Loucy (cell line): ENCODE results near the gene TEKT1.

Experiments used
- H2AFZ ChIP-seq: fragments of 200-600 bp; sonication (generic); 2 replicates; pipeline ENCODE4 v1.6.0; 2016; ENCODE audit warnings: antibody characterized with exemption, mild to moderate bottlenecking, low read length, moderate library complexity
- H3F3A ChIP-seq: fragments of 200-600 bp; 2 replicates; pipeline ENCODE4 v1.6.0; 2016; ENCODE audit warnings: antibody characterized with exemption, low read depth, mild to moderate bottlenecking
- H3K27me3 ChIP-seq: fragments of 200-600 bp; sonication (generic); 2 replicates; pipeline ENCODE4 v1.6.1; 2014; ENCODE audit warnings: low read length, mild to moderate bottlenecking; ENCODE audit not compliant: insufficient read depth, poor library complexity, severe bottlenecking
- H3K36me3 ChIP-seq: fragments of 200-600 bp; sonication (generic); 2 replicates; pipeline ENCODE4 v1.6.1; 2016; ENCODE audit warnings: low read length; ENCODE audit not compliant: insufficient read depth
- H3K4me1 ChIP-seq: fragments of 200-600 bp; sonication (generic); 2 replicates; pipeline ENCODE4 v1.5.1; 2014; ENCODE audit warnings: low read length, mild to moderate bottlenecking; ENCODE audit not compliant: insufficient read depth, poor library complexity, severe bottlenecking
- H3K4me2 ChIP-seq: fragments of 200-600 bp; sonication (generic); 2 replicates; pipeline ENCODE4 v1.6.0; 2014; ENCODE audit warnings: antibody characterized with exemption, low read length, low read depth, mild to moderate bottlenecking; ENCODE audit not compliant: poor library complexity, severe bottlenecking
- H3K4me3 ChIP-seq: fragments of 200-600 bp; sonication (generic); 2 replicates; pipeline ENCODE4 v1.5.1; 2014; ENCODE audit warnings: low read length, mild to moderate bottlenecking, mixed read lengths; ENCODE audit not compliant: poor library complexity, severe bottlenecking
- H3K79me2 ChIP-seq: fragments of 200-600 bp; sonication (generic); 2 replicates; pipeline ENCODE4 v1.6.1; 2014; ENCODE audit warnings: low read length; ENCODE audit not compliant: insufficient read depth
- H3K9ac ChIP-seq: fragments of 200-600 bp; sonication (generic); 2 replicates; pipeline ENCODE4 v1.6.0; 2014; ENCODE audit warnings: mild to moderate bottlenecking, low read depth, low read length, moderate library complexity; ENCODE audit not compliant: poor library complexity, severe bottlenecking
- H3K9me2 ChIP-seq: fragments of 200-600 bp; sonication (generic); replicated peaks from 2 replicates; pipeline ENCODE4 v1.6.1; 2016; ENCODE audit warnings: low read depth, low read length, mixed read lengths
- H3K9me3 ChIP-seq: fragments of 200-600 bp; sonication (generic); 2 replicates; pipeline ENCODE4 v1.6.1; 2014; ENCODE audit warnings: mild to moderate bottlenecking, antibody characterized with exemption, low read length, low read depth; ENCODE audit not compliant: insufficient read depth
- H4K20me1 ChIP-seq: fragments of 200-600 bp; sonication (generic); 2 replicates; pipeline ENCODE4 v1.6.0; 2014; ENCODE audit warnings: antibody characterized with exemption, low read length, mild to moderate bottlenecking; ENCODE audit not compliant: insufficient read depth, poor library complexity, severe bottlenecking
- EZH2phosphoT487 ChIP-seq: fragments of 200-600 bp; IDR thresholded peaks from 2 replicates; pipeline ENCODE4 v1.6.1; 2018; ENCODE audit warnings: antibody characterized with exemption, mild to moderate bottlenecking, moderate library complexity, borderline replicate concordance
- TF ChIP-seq, protein P1 (sequence below): fragments of 200-600 bp; sonication (generic); conservative IDR thresholded peaks from 2 replicates; pipeline ENCODE4 v1.5.1; 2014; ENCODE audit warnings: mild to moderate bottlenecking, antibody characterized with exemption, low read length

TEKT1 gene

GRCh38 chr17:6755281-6755680, 76.2 kb downstream of the TEKT1 start:
- H2AFZ ChIP-seq: no peak overlapping the region; the same call in 1 of the 2 replicates
- H3K27me3 ChIP-seq: no peaks in the 10 kb centered on the region
- no peaks in the 10 kb centered on the region for H3K9me2 ChIP-seq
- no peaks in the 10 kb centered on the region for H4K20me1 ChIP-seq
- no peak overlapping the region for H3K9ac ChIP-seq
- H3K4me3 ChIP-seq: no peak overlapping the region
- TF ChIP-seq EZH2phosphoT487: no peak
- TF ChIP-seq, protein P1, sequence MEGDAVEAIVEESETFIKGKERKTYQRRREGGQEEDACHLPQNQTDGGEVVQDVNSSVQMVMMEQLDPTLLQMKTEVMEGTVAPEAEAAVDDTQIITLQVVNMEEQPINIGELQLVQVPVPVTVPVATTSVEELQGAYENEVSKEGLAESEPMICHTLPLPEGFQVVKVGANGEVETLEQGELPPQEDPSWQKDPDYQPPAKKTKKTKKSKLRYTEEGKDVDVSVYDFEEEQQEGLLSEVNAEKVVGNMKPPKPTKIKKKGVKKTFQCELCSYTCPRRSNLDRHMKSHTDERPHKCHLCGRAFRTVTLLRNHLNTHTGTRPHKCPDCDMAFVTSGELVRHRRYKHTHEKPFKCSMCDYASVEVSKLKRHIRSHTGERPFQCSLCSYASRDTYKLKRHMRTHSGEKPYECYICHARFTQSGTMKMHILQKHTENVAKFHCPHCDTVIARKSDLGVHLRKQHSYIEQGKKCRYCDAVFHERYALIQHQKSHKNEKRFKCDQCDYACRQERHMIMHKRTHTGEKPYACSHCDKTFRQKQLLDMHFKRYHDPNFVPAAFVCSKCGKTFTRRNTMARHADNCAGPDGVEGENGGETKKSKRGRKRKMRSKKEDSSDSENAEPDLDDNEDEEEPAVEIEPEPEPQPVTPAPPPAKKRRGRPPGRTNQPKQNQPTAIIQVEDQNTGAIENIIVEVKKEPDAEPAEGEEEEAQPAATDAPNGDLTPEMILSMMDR: no peak
- no peaks in the 10 kb centered on the region for H3K79me2 ChIP-seq
- H3K4me2 ChIP-seq: no peak overlapping the region
- no peaks in the 10 kb centered on the region for H3K9me3 ChIP-seq
- H3K36me3 ChIP-seq: no peaks in the 10 kb centered on the region
- H3F3A ChIP-seq: no peaks in the 10 kb centered on the region
- no peaks in the 10 kb centered on the region for H3K4me1 ChIP-seq

DNA sequence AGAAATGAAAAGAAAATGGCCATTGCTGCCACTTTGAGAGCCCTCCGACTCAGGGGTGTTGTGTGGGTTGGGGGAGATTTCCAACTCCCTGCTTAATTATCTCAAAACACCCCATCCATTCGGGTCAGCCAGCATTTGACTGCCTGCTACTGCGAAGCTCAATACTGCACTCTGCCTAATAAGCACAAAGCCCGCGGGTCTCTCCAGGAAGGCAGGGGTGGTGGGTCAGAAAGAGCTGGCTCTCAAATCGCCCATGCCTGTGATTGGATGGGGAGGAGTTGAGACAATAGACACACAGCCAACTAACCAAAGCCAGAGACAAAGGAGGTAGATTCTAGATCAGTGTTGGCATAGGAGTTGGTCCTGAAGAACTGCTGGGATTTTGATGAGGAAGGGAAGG, 78.0 kb downstream of the TEKT1 start:
- Histone ChIP-seq H4K20me1 (no peaks in the 10 kb centered on the region), H3K9ac (no peak overlapping the region), H3K9me3 (no peaks in the 10 kb centered on the region), H3F3A (no peaks in the 10 kb centered on the region), H3K79me2 (no peaks in the 10 kb centered on the region), H3K4me3 (no peak overlapping the region), H3K9me2 (no peaks in the 10 kb centered on the region), H3K4me2 (no peak overlapping the region), H3K27me3 (no peaks in the 10 kb centered on the region), H2AFZ (no peak overlapping the region), H3K4me1 (no peaks in the 10 kb centered on the region), H3K36me3 (no peaks in the 10 kb centered on the region)
- TF ChIP-seq, protein P1: no peak

DNA sequence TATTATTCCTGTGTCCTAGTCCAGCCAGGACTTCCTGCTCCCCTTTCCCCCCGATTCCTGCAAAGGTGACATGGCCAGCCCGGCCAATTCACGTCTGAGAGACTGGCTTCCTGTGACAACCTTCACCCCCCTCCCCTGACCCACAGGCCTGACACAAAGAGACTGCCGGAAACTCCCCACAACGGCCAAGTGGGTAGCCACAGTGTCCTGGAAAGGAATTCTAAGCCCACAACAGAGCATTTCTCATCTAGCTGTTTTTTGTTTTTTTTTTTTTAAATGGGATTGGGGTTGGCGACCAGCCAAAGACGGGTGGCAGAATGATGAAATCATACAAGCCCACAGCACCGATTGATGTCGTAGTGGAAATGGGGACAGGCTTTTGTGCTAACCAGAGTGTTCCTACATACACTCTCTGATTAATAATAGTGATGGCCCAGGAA, 78.5 kb downstream of the TEKT1 start:
- H2AFZ ChIP-seq: no peak overlapping the region
- no peak overlapping the region for H3K4me3 ChIP-seq
- no peaks in the 10 kb centered on the region for H3K27me3 ChIP-seq
- no peaks in the 10 kb centered on the region for H3K4me1 ChIP-seq
- no peak overlapping the region for H3K4me2 ChIP-seq
- no peak for TF ChIP-seq EZH2phosphoT487
- TF ChIP-seq, protein P1: no peak
- no peaks in the 10 kb centered on the region for H3K9me2 ChIP-seq
- H3K9me3 ChIP-seq: no peaks in the 10 kb centered on the region
- H3K79me2 ChIP-seq: no peaks in the 10 kb centered on the region
- no peaks in the 10 kb centered on the region for H4K20me1 ChIP-seq
- no peaks in the 10 kb centered on the region for H3K36me3 ChIP-seq
- no peaks in the 10 kb centered on the region for H3F3A ChIP-seq
- no peak overlapping the region for H3K9ac ChIP-seq
